Astrocyte of the hippocampus (primary cell): ENCODE results near the gene NUP98.
"Not testable (repeated sequence)": the region's sequence is repeated elsewhere in the genome, so short reads cannot be mapped to it uniquely, and the experiment has no call there.

ENCODE experiments used
- DNase-seq: peaks from one replicate; pipeline ENCODE4 v3.0.0; 2011; ENCODE audit warnings: low read depth, low spot score

The NUP98 gene

DNA sequence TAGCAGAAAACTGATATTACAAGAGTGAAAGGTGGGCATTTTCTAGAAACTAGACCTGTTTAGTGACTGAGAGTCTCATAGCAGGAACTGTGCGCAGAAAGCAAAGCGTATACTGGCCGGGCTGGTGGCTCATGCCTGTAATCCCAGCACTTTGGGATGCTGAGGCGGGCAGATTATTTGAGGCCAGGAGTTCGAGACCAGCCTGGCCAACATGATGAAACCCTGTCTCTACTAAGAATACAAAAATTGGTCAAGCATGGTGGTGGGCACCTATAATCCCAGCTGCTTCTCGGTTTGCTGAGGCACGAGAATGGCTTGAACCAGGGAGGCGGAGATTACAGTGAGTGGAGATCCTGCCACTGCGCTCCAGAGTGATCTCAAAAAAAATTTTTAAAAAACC lies 1.8 kb upstream of the NUP98 start:
- no peak for DNase-seq

GRCh38 chr11:3796801-3797328 lies 489 bp downstream of the NUP98 start:
- no peak for DNase-seq

GRCh38 chr11:3796346-3796745 lies 1.0 kb downstream of the NUP98 start:
- DNase-seq: peak; percentile 16

DNA sequence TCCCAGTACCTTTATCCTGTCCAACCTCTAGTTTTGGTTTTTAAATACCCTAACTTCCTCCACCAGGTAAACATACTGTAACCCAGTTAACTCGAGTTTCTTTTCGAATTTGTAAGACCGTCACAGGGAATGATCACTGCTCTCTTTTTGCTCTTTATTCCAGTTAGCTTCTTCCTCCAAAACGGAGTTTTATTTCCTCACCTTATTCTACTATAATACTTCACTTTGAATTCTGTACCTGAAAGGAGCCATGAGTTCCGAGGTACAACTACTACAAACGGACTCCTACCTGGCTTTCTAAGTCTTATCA lies 1.4 kb downstream of the NUP98 start:
- DNase-seq: no peak

DNA sequence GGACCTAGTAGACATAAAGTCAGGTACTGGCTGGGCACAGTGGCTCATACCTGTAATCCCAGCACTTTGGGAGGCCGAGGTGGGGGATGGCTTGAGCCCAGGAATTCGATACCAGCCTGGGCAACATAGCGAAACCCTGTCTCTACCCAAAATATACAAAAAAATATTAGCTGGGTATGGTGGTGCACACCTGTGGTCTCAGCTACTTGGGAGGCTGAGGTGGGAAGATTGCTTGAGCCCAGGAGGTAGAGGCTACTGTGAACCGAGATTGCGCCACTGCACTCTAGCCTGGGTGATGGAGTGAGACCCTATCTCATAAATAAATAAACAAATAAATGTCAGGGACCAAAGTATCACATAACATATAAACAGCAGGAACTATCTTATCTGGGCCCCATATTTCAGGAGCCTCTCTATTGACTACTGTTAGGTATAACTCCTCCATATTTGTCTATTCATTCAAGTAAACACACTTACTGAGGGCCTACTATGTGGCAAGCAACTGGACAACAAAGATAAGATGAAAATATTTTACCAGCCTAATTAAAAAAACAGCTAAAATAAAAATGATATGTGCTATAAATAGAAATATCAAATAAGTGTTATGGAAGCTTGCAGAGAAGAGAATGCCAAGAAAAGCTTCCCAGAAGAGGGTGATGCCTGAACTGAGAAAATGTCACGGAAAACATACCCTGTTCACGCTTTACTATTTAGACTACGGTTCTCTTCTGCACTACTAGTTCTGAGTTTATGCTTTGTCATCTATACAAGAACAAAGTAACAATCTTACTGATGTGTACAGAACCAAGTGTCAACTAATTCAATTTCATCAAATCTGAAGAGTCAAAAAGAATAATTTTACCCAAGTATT lies 2.0 kb downstream of the NUP98 start:
- DNase-seq: no peak

GRCh38 chr11:3794387-3794786 lies 3.0 kb downstream of the NUP98 start:
- not testable (repeated sequence) for DNase-seq

DNA sequence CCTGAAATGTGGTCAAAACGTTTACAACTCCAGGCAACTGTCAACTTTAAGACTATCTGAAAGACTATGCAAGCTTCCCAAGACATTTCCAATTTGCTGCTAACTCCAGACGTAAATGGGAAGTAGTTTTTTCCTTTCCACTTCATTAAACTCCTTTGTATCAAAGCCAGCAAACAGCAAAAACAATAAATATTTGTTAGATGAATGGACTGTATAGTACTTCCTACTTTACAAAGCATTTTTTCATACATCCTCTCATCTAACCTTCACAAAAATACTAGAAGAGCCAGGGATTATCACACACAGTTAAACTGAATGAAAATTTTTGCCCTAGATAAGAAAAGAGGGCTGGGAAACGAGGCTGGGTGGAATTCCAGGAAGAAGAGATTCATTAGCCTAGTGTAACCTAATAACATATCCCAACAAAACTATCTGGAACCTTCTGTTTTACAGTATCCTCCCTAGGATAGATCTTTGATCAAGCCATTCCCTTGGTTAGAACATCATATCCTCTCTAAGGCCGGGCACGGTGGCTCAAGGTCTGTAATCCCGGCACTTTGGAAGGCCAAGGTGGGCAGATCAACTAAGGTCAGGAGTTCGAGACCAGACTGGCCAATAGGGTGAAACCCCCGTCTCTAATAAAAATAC lies 10.4 kb downstream of the NUP98 start:
- DNase-seq: peak; percentile 55

GRCh38 chr11:3783611-3784010 lies 13.7 kb downstream of the NUP98 start:
- DNase-seq: no peak

GRCh38 chr11:3782963-3783362 lies 14.4 kb downstream of the NUP98 start:
- DNase-seq: no peak

DNA sequence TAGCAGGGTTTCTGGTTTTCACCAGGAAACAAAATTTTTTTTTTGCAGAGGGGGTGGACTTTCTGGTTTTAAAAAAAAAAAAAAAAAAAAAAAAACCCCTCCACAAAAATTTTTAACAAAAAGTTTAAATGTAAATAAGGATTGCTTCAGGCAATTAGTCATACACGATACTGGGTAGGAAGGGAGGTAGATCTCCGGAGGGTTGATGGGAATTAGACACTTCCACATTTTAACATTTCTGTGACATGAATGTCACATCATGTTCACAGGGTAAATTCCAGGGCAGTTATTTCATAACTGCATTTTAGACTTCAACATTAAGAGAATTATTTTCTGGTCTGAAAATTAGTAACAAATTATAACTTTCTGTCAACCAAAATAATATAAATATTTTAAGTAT lies 15.9 kb downstream of the NUP98 start:
- no peak for DNase-seq

GRCh38 chr11:3775736-3776406 lies 21.5 kb downstream of the NUP98 start:
- no peak for DNase-seq

- DNase-seq: no peak
Observed at GRCh38 chr11:3773180-3773579, 24.2 kb downstream of the NUP98 start.

DNA sequence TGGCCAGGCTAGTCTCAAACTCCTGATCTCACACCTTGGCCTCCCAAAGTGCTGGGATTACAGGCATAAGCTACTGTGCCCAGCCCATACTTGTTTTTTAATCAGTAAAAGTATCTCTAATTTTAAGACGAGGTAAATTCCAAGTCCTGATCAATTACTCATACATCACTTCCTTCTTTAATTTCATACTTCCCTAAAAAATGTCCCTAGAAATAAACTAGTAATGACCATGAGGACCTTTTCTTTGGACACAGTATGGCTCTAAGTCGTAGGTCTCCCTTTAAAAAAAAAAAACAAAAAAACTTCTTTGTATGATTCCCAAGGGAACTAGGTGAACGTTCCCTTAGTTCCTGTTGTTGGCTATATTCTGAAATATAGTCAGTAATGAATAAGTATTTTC lies 29.8 kb downstream of the NUP98 start:
- no peak for DNase-seq

- not testable (repeated sequence) for DNase-seq
Observed at GRCh38 chr11:3766836-3767235, 30.5 kb downstream of the NUP98 start.

- no peak for DNase-seq
Observed at GRCh38 chr11:3764266-3764665, 33.1 kb downstream of the NUP98 start.

- DNase-seq: no peak
Observed at GRCh38 chr11:3755151-3755550, 42.2 kb downstream of the NUP98 start.

GRCh38 chr11:3753110-3753509 lies 44.2 kb downstream of the NUP98 start:
- DNase-seq: no peak

DNA sequence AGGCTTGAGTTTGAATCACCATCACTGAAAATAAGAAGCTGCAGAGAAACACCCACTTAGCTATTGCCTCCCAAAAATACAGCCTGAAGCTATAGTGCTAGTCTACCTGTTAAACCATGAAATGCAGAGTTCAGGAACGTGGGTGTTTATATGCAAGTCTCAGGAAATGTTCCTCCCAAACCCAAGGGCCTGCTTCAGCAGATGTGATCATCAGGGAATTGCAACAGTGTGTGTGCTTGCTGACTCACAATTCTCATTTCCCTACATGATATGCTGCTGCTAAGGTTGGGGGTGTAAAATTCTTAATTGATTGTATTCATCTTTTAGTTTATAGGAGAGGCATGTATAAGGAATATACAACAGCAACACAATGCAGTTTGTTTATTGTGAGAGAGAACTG lies 49.6 kb downstream of the NUP98 start:
- DNase-seq: peak; percentile 21

DNA sequence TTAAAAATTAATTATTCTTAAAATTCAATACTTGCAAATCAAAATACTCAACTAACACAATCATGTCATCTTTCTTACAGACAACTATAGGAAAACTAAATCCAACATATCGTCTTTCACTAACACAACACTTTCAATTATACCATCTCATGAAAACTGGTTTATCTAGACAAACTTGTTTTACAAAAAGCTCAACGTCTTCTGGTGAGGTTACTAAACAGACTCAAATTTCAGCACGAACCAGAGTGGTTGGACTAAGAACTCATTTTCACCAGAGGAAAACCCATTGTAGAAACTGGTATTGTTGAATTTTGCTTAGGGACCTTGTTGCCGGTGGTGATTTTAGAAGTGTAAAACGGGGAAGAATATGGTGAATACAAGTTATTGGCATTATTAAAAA lies 52.2 kb downstream of the NUP98 start:
- no peak for DNase-seq

GRCh38 chr11:3738723-3739122 lies 58.6 kb downstream of the NUP98 start:
- no peak for DNase-seq

GRCh38 chr11:3738241-3738640 lies 59.1 kb downstream of the NUP98 start:
- DNase-seq: no peak

DNA sequence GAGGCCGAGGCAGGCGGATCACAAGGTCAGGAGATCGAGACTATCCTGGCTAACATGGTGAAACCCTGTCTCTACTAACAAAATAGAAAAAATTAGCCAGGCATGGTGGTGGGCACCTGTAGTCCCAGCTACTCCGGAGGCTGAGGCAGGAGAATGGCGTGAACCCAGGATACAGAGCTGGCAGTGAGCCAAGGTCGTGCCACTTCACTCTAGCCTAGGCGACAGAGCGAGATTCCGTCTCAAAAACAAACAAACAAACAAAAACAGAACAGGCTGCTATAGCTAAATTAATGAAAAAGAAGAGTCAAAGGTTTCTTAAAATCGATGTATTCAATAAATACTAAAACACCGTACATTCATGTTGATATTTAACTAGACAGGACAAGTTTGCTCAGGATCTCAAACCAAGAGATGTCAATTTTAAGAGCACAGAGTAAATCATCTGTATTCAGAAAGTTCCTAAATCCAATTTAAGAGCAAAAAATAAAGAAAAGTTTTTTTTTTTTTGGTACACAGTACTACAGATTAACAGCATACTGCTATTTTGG lies 59.9 kb downstream of the NUP98 start:
- DNase-seq: no peak
